ENCODE data around the gene LDLRAD4. TPM values are rescaled to one million over a fixed set of nuclear protein-coding genes. Genes with fewer than 3 reads are reported as not detected.

LDLRAD4 gene
- total RNA-seq, 2 donors from 2014 or later = 112 to 120 TPM

- no peak for ATAC-seq
- Mint-ChIP-seq H3K27me3 (no peaks in the 10 kb centered on the region), H3K4me3 (no peak overlapping the region), H3K4me1 (peaks cover 2% of the 10 kb centered on the region), H3K27ac (peak overlapping the region; percentile 65), H3K36me3 (ENCODE audit: low read depth) (no peaks in the 10 kb centered on the region)
- no peak for DNase-seq
- H3K9me3 ChIP-seq (ENCODE audit: control insufficient read depth, low read length, poor library complexity, severe bottlenecking) = no peaks in the 10 kb centered on the region
Observed at GRCh38 chr18:13621886-13622619, 403.5 kb downstream of the LDLRAD4 start.

GRCh38 chr18:13622751-13623150 lies 404.2 kb downstream of the LDLRAD4 start:
- Mint-ChIP-seq H3K4me3 (no peak overlapping the region), H3K4me1 (no peaks in the 10 kb centered on the region), H3K27me3 (no peaks in the 10 kb centered on the region), H3K27ac (peak overlapping the region; percentile 65), H3K36me3 (ENCODE audit: low read depth) (no peaks in the 10 kb centered on the region)
- no peaks in the 10 kb centered on the region for H3K9me3 ChIP-seq (ENCODE audit: control insufficient read depth, low read length, poor library complexity, severe bottlenecking)
- DNase-seq (no peak), ATAC-seq (no peak)

GRCh38 chr18:13623348-13623747 lies 404.8 kb downstream of the LDLRAD4 start:
- Mint-ChIP-seq H3K27me3 (no peaks in the 10 kb centered on the region), H3K36me3 (ENCODE audit: low read depth) (no peaks in the 10 kb centered on the region), H3K27ac (no peak overlapping the region), H3K4me1 (no peaks in the 10 kb centered on the region), H3K4me3 (no peak overlapping the region)
- ATAC-seq (no peak), DNase-seq (no peak)
- H3K9me3 ChIP-seq (ENCODE audit: control insufficient read depth, low read length, poor library complexity, severe bottlenecking) = no peaks in the 10 kb centered on the region

GRCh38 chr18:13623871-13624270 lies 405.3 kb downstream of the LDLRAD4 start:
- H3K4me3 Mint-ChIP-seq = no peak overlapping the region
- H3K9me3 ChIP-seq (ENCODE audit: control insufficient read depth, low read length, poor library complexity, severe bottlenecking) = no peaks in the 10 kb centered on the region
- H3K4me1 Mint-ChIP-seq = no peaks in the 10 kb centered on the region
- no peaks in the 10 kb centered on the region for H3K27me3 Mint-ChIP-seq
- peak overlapping the region; percentile 21 for H3K27ac Mint-ChIP-seq
- ATAC-seq = no peak
- no peaks in the 10 kb centered on the region for H3K36me3 Mint-ChIP-seq (ENCODE audit: low read depth)
- no peak for DNase-seq

GRCh38 chr18:13624563-13625237 lies 406.1 kb downstream of the LDLRAD4 start:
- Mint-ChIP-seq H3K27ac (no peak overlapping the region), H3K27me3 (no peaks in the 10 kb centered on the region), H3K4me1 (no peaks in the 10 kb centered on the region), H3K36me3 (ENCODE audit: low read depth) (no peaks in the 10 kb centered on the region), H3K4me3 (no peak overlapping the region)
- H3K9me3 ChIP-seq (ENCODE audit: control insufficient read depth, low read length, poor library complexity, severe bottlenecking) = no peaks in the 10 kb centered on the region
- DNase-seq (no peak), ATAC-seq (no peak)

GRCh38 chr18:13625355-13625754 lies 406.8 kb downstream of the LDLRAD4 start:
- H3K9me3 ChIP-seq (ENCODE audit: control insufficient read depth, low read length, poor library complexity, severe bottlenecking) = no peaks in the 10 kb centered on the region
- no peaks in the 10 kb centered on the region for H3K27me3 Mint-ChIP-seq
- H3K4me3 Mint-ChIP-seq = no peak overlapping the region
- ATAC-seq (no peak), DNase-seq (no peak)
- H3K36me3 Mint-ChIP-seq (ENCODE audit: low read depth) = no peaks in the 10 kb centered on the region
- no peak overlapping the region for H3K27ac Mint-ChIP-seq
- peaks cover 5% of the 10 kb centered on the region for H3K4me1 Mint-ChIP-seq

- Mint-ChIP-seq H3K36me3 (ENCODE audit: low read depth) (no peaks in the 10 kb centered on the region), H3K4me1 (peaks cover 5% of the 10 kb centered on the region), H3K27me3 (no peaks in the 10 kb centered on the region), H3K4me3 (no peak overlapping the region), H3K27ac (no peak overlapping the region)
- no peak for ATAC-seq
- no peaks in the 10 kb centered on the region for H3K9me3 ChIP-seq (ENCODE audit: control insufficient read depth, low read length, poor library complexity, severe bottlenecking)
- no peak for DNase-seq
Observed at GRCh38 chr18:13625843-13626543, 407.4 kb downstream of the LDLRAD4 start.

GRCh38 chr18:13626544-13626908 lies 408.0 kb downstream of the LDLRAD4 start:
- Mint-ChIP-seq H3K27ac (no peak overlapping the region), H3K4me1 (peaks cover 7% of the 10 kb centered on the region), H3K4me3 (no peak overlapping the region), H3K27me3 (no peaks in the 10 kb centered on the region), H3K36me3 (ENCODE audit: low read depth) (no peaks in the 10 kb centered on the region)
- no peak for ATAC-seq
- no peak for DNase-seq
- H3K9me3 ChIP-seq (ENCODE audit: control insufficient read depth, low read length, poor library complexity, severe bottlenecking) = no peaks in the 10 kb centered on the region

GRCh38 chr18:13627639-13628038 lies 409.1 kb downstream of the LDLRAD4 start:
- no peaks in the 10 kb centered on the region for H3K27me3 Mint-ChIP-seq
- no peak for DNase-seq
- no peaks in the 10 kb centered on the region for H3K9me3 ChIP-seq (ENCODE audit: control insufficient read depth, low read length, poor library complexity, severe bottlenecking)
- peaks cover 7% of the 10 kb centered on the region for H3K4me1 Mint-ChIP-seq
- H3K4me3 Mint-ChIP-seq = no peak overlapping the region
- peak overlapping the region; percentile 77 for H3K27ac Mint-ChIP-seq
- no peak for ATAC-seq
- H3K36me3 Mint-ChIP-seq (ENCODE audit: low read depth) = no peaks in the 10 kb centered on the region

GRCh38 chr18:13628211-13628610 lies 409.7 kb downstream of the LDLRAD4 start:
- ATAC-seq (no peak), DNase-seq (no peak)
- no peaks in the 10 kb centered on the region for H3K36me3 Mint-ChIP-seq (ENCODE audit: low read depth)
- H3K27me3 Mint-ChIP-seq = no peaks in the 10 kb centered on the region
- H3K27ac Mint-ChIP-seq = peak overlapping the region; percentile 77
- H3K9me3 ChIP-seq (ENCODE audit: control insufficient read depth, low read length, poor library complexity, severe bottlenecking) = no peaks in the 10 kb centered on the region
- peaks cover 7% of the 10 kb centered on the region for H3K4me1 Mint-ChIP-seq
- H3K4me3 Mint-ChIP-seq = no peak overlapping the region

GRCh38 chr18:13629841-13630715 lies 411.5 kb downstream of the LDLRAD4 start:
- H3K4me3 Mint-ChIP-seq = no peak overlapping the region
- DNase-seq (peak in 1 of 3 donors; percentile 23), ATAC-seq (peak; percentile 87)
- no peaks in the 10 kb centered on the region for H3K36me3 Mint-ChIP-seq (ENCODE audit: low read depth)
- peaks cover 7% of the 10 kb centered on the region for H3K4me1 Mint-ChIP-seq
- H3K27me3 Mint-ChIP-seq = no peaks in the 10 kb centered on the region
- H3K9me3 ChIP-seq (ENCODE audit: control insufficient read depth, low read length, poor library complexity, severe bottlenecking) = no peaks in the 10 kb centered on the region
- H3K27ac Mint-ChIP-seq = peak overlapping the region; percentile 85

GRCh38 chr18:13630716-13631268 lies 412.2 kb downstream of the LDLRAD4 start:
- Mint-ChIP-seq H3K4me1 (peaks cover 7% of the 10 kb centered on the region), H3K36me3 (ENCODE audit: low read depth) (no peaks in the 10 kb centered on the region), H3K27ac (peak overlapping the region; percentile 85), H3K4me3 (no peak overlapping the region), H3K27me3 (no peaks in the 10 kb centered on the region)
- H3K9me3 ChIP-seq (ENCODE audit: control insufficient read depth, low read length, poor library complexity, severe bottlenecking) = no peaks in the 10 kb centered on the region
- ATAC-seq (no peak), DNase-seq (no peak)
